GM12891 (cell line): ENCODE data around the gene NEK10.

ENCODE experiments used
- DNase-seq: peaks from one replicate; pipeline ENCODE4 v3.0.0; 2011; ENCODE audit warnings: low spot score; ENCODE audit not compliant: insufficient read length
- FAIRE-seq: peaks from 2 replicates; lab custom pipeline; 2011; peaks lifted over from hg19 to GRCh38; lab: Jason Lieb, UNC
- PAX5 ChIP-seq: IDR thresholded peaks from 2 replicates; pipeline ENCODE4 v1.6.1; 2011; ENCODE audit warnings: low read length, moderate library complexity, mild to moderate bottlenecking; ENCODE audit not compliant: insufficient read depth, severe bottlenecking
- POLR2A ChIP-seq: IDR thresholded peaks from 2 replicates; pipeline ENCODE4 v1.6.1; 2011; ENCODE audit warnings: low read depth, low read length, control low read depth
- POLR2AphosphoS5 ChIP-seq: IDR thresholded peaks from 2 replicates; pipeline ENCODE4 v1.6.1; 2011; ENCODE audit warnings: low read depth, low read length, control low read depth
- POU2F2 ChIP-seq: IDR thresholded peaks from 2 replicates; pipeline ENCODE4 v1.6.1; 2011; ENCODE audit warnings: low read depth, mild to moderate bottlenecking, control low read depth, low read length, moderate library complexity
- SPI1 ChIP-seq: IDR thresholded peaks from 2 replicates; pipeline ENCODE4 v1.6.1; 2011; ENCODE audit warnings: low read depth, low read length, control low read depth
- TAF1 ChIP-seq: IDR thresholded peaks from 2 replicates; pipeline ENCODE4 v1.6.1; 2011; ENCODE audit warnings: low read depth, low read length, control low read depth

The NEK10 gene

DNA sequence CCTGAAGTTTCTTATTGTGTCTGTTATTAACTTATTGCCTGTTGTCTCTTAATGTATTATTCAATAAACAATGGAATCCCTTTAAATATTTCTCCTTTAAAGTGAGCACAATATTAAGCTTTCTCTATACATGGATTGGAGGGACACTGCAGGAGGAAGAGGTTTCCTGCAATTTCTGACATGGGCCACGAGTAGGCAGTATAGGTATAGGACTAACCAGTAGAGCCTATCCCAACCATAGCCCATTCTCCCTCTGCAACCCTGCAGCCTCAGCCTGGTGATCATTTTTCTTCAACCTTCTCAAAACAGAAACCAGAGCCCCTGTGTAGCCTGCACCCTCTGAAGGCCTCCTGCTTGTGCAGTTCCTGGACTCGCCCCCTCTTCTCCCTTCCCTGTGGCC lies 124.8 kb downstream of the NEK10 start:
- TF ChIP-seq POLR2A: no peak
- no peak for TF ChIP-seq PAX5
- no peak for TF ChIP-seq TAF1
- no peak for TF ChIP-seq POU2F2
- no peak for TF ChIP-seq SPI1
- TF ChIP-seq POLR2AphosphoS5: no peak
- FAIRE-seq (no peak), DNase-seq (no peak)

DNA sequence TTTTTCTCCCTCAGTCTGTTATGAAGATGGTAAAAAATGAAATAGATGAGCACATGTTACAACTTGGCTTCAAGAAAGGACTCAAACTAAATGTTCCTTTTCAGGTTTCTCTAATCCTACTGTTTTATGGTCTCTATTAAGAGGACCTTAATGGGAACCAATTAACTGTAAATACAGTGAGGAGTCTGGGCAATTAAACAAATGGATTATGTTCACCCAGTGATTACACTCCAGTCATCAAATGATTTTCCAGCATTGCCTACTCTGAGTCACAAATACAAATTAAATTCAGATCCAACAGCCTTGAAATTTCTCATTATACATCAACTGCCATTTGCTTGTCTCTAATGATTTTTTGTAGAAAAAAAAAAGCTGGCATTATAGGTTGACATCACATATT lies 129.2 kb downstream of the NEK10 start:
- no peak for DNase-seq
- no peak for TF ChIP-seq POLR2A
- no peak for TF ChIP-seq POU2F2
- no peak for TF ChIP-seq TAF1
- TF ChIP-seq PAX5: no peak
- no peak for FAIRE-seq

DNA sequence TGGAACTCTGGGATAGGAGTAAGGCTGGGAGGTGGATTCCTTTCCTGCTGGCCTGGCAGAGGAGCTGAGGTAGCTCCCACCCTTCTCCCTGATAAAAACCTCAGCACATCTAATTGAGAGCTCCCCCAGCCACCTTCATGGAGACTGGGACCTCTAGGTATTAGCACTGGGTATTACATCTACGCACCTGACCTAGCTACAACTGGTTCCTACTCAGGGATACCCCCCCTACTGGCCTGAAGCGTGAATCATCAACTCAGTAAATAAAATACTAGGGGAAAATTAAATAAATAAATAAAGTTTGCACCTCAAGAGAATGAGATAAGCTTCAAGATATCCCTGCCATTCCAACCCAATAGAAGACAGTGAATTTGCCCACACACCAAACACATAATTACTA lies 140.4 kb downstream of the NEK10 start:
- FAIRE-seq (no peak), DNase-seq (no peak)

DNA sequence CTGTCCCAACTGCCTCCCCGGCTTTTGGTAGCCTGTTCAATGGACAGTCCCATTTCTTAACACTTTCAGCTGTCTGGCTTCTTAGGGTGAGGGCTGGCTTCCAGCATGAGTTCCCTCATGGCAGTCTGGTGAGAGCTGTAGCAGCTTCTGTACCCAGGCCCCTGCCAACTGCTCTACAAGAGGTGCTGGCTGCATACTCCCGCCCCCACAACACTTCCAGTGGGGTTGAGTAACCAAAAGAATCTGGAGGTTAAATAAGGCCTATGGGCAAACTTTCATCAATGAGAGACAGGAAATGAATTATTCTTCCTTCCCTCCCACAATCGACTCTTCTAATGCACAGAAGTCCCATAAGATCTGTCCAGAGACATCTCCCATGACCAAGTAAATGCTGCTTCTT lies 145.0 kb downstream of the NEK10 start:
- TF ChIP-seq PAX5: no peak
- TF ChIP-seq POLR2AphosphoS5: no peak
- TF ChIP-seq POU2F2: no peak
- no peak for TF ChIP-seq TAF1
- TF ChIP-seq SPI1: no peak
- no peak for TF ChIP-seq POLR2A
- DNase-seq: no peak
- FAIRE-seq: no peak

More for the DNA sequence above, 140.4 kb downstream of the NEK10 start:
- TF ChIP-seq POU2F2: no peak
- no peak for TF ChIP-seq TAF1
- TF ChIP-seq POLR2AphosphoS5: no peak
- no peak for TF ChIP-seq SPI1
- no peak for TF ChIP-seq PAX5
- TF ChIP-seq POLR2A: no peak

DNA sequence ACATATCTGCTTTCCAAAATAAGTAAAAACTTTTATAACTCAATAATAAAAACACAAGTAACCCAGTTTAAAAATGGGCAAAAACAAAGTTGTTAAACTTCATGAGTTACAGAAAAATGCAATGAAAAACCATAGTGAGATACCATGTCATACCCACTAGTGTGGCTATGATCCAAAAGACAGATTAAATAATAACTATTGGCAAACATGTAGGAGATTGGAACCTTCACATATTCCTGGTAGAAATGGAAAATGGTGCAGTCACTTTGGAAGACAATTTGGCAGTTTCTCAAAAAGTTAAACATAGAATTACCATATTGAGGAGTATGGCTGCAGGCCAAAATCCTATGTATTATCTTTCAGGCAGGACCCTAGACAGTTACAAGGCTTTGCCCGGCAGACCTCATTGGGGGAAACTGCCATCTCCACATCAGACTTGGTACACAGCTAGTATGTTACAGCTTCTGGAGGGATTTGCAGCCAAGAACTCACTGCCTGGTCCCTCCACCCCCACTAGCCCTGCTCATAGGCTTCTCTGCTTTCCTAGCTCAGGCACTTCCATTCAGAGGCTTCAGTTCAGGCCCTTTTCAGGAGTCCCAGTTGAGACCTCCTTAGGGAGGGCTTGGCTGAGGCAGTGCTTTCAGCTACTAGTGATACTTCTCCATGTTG lies 147.8 kb downstream of the NEK10 start:
- no peak for DNase-seq
- FAIRE-seq: no peak
- TF ChIP-seq PAX5 (no peak), SPI1 (no peak), TAF1 (no peak), POLR2AphosphoS5 (no peak), POLR2A (no peak)

DNA sequence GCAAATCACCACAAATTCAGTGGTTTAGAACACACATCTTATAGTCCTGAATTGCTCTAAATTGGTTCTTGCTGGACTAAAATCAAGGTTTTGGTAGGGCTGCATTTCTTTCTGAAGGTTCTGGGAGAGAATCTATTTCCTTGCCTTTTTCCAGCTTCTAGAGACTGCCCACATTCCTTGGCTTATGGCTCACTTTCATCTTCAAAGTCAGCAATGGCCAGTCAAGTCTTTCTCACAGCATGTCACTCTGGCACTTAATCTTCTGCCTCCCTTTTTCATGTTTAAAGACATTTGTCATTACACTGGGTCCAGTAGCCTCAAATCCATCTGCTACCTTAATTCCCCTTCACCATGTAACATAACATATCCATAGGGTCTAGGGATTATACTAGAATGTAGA lies 149.0 kb downstream of the NEK10 start:
- no peak for FAIRE-seq
- no peak for TF ChIP-seq POLR2AphosphoS5
- TF ChIP-seq PAX5: no peak
- TF ChIP-seq TAF1: no peak
- no peak for TF ChIP-seq POLR2A
- TF ChIP-seq SPI1: no peak
- TF ChIP-seq POU2F2: no peak
- no peak for DNase-seq

DNA sequence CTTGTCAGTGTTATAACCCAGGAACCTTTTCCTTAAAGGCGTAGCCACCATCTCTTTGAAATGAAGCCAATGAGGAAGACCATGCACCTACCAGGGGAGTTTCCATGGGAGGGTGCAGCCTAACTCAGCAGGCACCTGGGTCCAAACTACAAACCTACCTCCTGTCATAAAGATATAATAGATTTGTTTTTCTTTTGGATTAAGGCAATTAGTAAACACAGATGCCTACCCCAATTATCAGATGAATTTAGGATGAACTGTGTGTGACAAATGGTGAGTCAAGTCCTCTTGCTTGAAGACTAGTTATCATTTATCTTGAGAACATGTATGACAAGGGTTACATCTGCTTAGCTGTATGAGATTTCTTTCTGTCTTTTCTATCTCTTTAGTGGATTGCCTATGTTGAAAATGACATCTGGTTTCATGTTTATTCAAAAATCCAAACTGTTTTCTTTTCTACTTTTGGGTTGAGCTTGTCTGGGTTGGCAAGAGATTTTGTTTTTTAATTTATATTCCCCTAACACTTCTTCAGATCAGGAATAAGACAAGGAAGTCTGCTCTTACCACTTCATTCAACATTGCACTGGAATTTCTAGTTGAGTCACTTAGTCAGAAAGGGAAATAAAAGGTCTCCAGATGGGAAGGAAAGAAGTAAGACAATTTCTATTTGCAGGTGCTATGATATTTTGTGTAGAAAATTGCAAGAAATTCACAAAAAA lies 149.9 kb downstream of the NEK10 start:
- FAIRE-seq (no peak), DNase-seq (no peak)
- TF ChIP-seq TAF1 (no peak), POLR2AphosphoS5 (no peak), POU2F2 (no peak), POLR2A (no peak), SPI1 (no peak), PAX5 (no peak)

DNA sequence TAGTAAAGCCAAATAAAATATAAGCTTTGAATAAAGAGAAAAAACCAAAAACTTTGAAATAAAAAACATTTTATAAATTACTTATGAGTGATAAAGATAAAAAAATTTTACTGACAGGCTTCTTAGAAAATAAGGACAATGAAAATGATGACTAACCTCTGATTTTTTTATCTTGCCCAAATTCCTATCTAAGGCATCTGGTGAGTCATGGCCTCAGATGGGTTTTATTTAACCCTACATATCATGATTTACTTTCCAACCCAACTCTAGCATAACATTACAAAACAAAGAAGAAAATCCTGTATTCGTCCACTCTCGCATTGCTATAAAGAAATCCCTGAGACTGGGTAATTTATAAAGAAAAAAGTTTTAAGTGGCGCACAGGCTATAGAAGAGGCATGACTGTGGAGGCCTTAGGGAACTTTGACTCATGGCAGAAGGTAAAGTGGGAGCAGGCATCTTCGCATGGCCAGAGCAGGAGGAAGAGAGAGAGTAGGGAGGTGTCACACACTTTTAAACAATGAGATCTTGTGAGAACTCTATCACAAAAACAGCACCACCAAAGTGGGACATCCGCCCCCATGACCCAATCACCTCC lies 152.1 kb downstream of the NEK10 start:
- TF ChIP-seq TAF1: no peak
- TF ChIP-seq POLR2A: no peak
- TF ChIP-seq SPI1: no peak
- TF ChIP-seq POU2F2: no peak
- no peak for TF ChIP-seq POLR2AphosphoS5
- TF ChIP-seq PAX5: no peak
- no peak for FAIRE-seq
- DNase-seq: no peak

DNA sequence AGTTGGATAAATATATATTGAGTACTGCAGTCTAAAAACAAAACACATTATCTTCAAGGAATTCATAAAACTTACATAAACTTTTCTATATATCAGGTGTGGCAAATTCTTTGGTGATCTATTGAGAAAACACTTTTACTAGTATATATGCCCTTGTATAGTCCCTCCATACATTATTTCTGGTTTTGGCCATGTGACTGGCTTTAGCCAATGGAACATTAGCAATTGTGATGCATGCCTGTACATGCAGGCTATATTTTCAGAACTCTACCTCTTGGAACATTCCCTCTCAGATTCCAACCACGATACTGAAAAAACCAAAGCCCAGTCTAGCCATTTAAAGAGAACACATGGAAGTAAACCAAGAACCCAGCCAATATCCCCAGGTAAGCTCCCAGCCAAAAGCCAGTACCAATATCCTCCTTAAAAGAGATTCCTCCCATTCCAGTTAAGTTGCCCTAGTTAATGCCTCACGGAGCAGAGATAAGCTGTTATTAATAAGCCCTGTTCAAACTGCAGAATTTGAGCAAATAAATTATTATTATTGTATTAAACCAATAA lies 152.8 kb downstream of the NEK10 start:
- no peak for FAIRE-seq
- DNase-seq: no peak
- TF ChIP-seq SPI1 (no peak), POU2F2 (no peak), POLR2A (no peak), POLR2AphosphoS5 (no peak)
